GM18907 (cell line): ENCODE data around the gene MALT1.
"Not testable (repeated sequence)": the region's sequence is repeated elsewhere in the genome, so short reads cannot be mapped to it uniquely, and the experiment has no call there.

Experiments used
- ATAC-seq: cut with Tn5 transposase; IDR thresholded peaks from one replicate; pipeline ENCODE4 v1.9.1; 2021; ENCODE audit warnings: mild to moderate bottlenecking, moderate library complexity; ENCODE audit not compliant: unreplicated experiment

Gene MALT1

GRCh38 chr18:58671111-58671631 lies at the start of gene MALT1:
TSS of gene MALT1 (plus strand) at chr18:58671465. CDS start at chr18:58671644, 179 bp downstream.
- ATAC-seq = peak; percentile 79

- no peak for ATAC-seq
Measured at GRCh38 chr18:58624011-58624410, 47.3 kb upstream of the MALT1 start.

GRCh38 chr18:58625839-58626238 lies 45.4 kb upstream of the MALT1 start:
- no peak for ATAC-seq

DNA sequence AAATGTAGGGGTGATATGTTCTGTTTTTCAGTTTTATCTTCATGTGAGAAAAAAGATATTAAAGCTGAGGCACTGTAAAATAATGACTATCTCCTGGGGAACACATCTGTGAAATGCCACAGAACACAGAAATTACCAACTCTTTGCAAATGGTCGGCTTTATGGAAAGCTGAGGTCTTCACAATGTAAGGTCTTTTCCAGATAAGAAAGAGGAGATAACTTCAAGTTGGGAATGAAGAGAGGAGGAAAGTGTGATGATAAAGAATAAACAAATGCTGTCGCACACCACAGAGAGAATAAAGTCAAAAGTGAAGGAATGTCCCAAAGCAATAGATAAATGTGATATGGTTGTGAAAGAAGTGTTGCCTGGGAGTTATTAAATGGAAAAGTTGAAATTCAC lies 41.2 kb upstream of the MALT1 start:
- no peak for ATAC-seq

GRCh38 chr18:58631301-58631700 lies 40.0 kb upstream of the MALT1 start:
- no peak for ATAC-seq

DNA sequence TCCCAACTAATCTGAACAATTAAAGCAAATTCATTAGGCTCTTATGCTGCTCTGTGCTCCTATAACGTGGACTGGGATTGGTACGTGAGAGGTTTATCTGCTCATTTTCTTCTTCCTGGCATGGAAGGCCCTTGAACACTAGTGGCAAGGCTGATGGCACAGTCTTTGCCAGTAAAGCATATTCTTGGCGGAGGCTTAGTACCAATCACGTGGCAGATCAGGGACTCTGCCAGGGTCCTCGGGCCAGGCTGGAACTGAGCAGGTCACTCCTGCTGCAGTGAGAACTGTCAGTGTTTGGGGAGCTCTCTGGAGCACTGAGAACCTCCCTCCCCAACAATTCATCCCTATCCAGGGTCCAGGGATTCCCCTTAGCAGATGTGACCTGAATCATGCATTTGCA lies 38.7 kb upstream of the MALT1 start:
- ATAC-seq = no peak

DNA sequence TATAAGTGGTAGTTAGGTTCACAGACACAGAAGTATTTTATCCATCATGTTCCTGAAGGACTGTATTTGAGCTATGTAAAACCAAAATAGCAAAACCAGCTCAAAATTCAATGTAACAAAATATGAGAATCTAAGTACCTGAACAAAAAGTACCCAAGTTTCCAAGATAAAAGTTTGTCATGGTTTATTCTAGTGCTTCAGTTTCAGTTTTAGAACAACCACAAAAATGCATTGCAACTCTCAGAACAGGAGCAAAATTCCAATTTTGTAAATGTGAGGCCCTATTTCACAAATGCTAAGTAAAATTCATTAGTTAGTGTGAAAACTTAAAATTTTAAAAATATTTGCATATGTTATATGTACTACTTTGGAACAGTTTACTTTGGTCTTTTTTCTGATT lies 37.4 kb upstream of the MALT1 start:
- ATAC-seq = no peak

DNA sequence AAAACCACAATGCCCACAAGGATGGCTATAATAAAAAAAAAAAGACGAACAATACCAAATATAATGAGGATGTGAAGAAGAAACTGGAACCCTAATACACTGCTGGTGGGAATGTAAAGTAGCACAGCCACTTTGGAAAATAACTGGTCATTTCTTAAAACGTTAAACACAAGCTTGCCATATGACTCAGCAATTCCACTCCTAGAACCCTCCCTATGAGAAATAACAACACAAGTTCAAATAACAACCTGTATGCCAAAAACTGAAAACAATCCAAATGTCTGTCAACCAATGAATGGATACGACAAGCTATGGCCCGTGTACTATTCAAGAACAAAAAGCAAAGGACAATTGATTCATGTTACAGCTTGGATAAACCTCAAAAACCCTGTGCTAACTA lies 35.4 kb upstream of the MALT1 start:
- ATAC-seq = no peak

DNA sequence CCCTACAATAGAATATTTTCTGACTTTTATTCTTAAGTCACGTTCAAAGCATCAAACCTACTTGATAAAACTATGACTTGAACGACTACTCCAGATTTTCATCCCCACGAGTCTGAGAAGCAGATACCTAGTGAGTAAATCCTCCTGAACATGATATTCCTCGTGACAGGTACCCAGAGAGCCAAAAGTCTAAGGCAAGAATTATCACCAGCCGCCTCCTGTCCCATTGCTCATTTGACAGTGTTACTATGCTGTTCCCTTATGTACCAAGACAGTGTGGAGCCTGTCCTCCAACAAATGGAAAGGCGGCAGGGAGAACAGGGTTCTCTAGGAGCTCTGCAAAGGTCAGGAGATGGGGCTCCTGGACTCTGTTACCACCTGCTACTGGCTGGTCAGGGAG lies 34.1 kb upstream of the MALT1 start:
- ATAC-seq = no peak

- no peak for ATAC-seq
Measured at GRCh38 chr18:58637946-58638345, 33.3 kb upstream of the MALT1 start.

DNA sequence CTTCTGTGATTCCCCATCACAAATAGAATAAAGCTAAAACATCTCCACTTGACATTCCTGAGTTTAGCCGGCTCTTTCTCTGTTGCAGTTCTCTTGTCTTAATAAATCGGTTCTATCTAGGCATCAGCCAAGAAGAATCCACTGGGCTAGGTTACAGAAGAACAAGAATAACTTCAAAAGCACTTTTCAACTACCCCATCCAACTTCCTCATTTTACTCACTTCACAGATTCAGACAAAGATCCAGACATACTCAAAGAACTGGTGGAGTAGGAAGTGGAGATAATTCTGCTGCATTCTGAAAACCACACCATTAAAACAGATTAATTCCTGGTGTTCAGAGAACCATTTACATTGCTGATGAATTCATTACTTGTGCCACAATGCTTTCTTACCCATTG lies 32.8 kb upstream of the MALT1 start:
- ATAC-seq = no peak

- no peak for ATAC-seq
Measured at GRCh38 chr18:58639237-58639636, 32.0 kb upstream of the MALT1 start.

- ATAC-seq = peak; percentile 62
Measured at GRCh38 chr18:58639751-58640427, 31.4 kb upstream of the MALT1 start.

- no peak for ATAC-seq
Measured at GRCh38 chr18:58640428-58640805, 30.8 kb upstream of the MALT1 start.

DNA sequence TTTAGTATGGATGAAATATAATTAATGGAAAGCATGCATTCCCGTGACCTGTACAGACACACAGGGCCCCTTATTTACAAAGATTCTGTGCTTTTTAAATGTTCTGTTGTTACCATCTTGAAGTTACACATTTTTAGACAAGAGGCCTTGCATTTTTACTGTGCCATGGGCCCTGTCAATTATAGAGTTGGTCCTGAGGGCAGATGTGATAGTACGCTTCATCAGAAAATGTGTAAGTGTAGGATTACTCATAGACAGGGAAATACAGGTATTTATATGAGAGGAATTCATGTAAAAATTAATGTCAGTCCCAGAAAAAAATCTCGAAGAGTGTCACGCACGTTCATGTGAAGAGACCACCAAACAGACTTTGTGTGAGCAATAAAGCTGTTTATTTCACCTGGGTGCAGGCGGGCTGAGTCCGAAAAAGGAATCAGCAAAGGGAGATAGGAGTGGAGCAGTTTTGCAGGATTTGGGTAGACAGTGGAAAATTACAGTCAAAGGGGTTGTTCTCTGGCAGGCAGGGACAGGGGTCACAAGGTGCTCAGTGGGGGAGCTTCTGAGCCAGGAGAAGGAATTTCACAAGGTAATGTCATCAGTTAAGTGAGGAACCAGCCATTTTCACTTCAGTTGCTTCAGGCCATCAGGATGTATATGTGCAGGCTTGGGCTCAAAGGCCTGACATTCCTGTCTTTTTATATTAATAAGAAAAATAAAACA lies 30.2 kb upstream of the MALT1 start:
- no peak for ATAC-seq

GRCh38 chr18:58643557-58643956 lies 27.7 kb upstream of the MALT1 start:
- not testable (repeated sequence) for ATAC-seq

DNA sequence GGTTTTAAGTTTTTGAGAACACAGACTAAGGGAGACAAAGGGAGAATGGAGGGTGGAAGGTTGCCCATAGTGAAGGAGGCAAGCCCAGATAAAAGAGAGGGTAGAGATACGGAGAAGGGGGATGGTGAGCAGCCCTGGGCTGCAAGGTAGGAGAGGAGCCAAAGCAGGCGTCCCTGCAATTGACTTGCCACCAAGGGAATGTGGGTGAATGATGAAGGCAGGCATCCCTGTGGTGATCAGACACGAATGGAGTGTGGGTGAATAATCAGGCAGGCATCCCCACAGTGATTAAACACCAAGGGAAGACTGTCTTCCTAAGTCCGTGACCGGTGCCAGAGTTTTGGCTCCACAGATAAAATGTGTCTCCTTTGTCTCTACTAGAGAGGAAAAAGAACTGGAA lies 25.9 kb upstream of the MALT1 start:
- ATAC-seq = no peak

DNA sequence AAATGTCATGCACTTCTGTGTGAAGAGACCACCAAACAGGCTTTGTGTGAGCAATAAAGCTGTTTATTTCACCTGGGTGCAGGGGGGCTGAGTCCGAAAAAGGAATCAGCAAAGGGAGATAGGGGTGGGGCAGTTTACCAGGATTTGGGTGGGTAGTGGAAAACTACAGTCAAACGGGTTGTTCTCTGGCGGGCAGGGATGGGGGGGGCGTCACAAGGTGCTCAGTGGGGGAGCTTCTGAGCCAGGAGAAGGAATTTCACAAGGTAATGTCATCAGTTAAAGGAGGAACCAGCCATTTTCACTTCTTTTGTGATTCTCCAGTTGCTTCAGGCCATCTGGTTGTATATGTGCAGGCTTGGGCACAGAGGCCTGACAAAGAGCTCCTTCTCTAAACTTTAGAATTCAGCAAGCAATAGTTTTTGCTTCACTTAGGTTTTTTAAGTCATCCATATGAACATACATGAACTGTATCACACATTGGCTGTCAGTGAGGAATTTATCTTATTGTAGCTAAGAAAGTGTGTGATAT lies 24.9 kb upstream of the MALT1 start:
- no peak for ATAC-seq

DNA sequence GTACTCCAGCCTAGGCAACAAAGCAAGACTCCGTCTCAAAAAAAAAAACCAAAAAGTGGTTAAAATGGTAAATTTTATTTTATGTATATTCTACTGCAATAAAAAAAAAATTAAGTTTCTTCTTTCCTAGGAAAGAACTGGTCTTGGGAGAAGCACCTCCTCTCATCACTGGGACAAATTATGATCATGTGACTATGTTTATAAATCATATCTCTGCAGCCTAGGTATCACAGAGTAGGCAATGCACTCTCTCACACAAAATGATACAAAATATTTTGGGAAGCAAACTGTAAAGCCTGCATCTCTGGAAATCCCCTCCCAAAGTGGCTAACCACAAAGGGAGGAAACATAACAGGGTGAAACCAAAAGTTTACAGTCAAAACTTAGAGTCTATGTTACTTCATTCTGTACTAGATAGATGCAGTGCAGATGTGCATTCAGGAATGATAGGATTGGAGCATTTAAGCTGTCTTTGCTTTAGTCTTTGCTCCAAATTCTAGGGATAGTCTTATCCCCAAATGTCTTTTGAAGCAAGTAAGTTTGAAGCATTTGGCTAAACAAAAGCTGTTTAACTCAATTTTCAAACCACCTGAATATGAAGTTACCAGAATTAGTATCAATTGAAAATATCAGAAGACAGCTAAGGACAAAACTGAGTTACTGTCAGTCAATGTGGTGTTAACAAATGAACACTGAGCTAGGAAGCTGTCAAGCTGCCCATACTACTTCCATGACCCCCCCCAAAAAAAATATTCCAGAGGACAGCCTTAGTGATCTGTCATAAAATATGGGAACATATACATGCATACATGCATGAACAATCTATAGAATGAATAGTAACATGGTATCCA lies 21.1 kb upstream of the MALT1 start:
- ATAC-seq = peak; percentile 79

GRCh38 chr18:58650830-58651229 lies 20.4 kb upstream of the MALT1 start:
- ATAC-seq = not testable (repeated sequence)

GRCh38 chr18:58653144-58653722 lies 18.0 kb upstream of the MALT1 start:
- ATAC-seq = not testable (repeated sequence)
